EH (cell line): Measurements from ENCODE around the gene CDH13.

Source experiments
- DNase-seq: peaks from one replicate; pipeline ENCODE4 v3.0.0-alpha.2; 2015; ENCODE audit warnings: low read depth

CDH13 gene

DNA sequence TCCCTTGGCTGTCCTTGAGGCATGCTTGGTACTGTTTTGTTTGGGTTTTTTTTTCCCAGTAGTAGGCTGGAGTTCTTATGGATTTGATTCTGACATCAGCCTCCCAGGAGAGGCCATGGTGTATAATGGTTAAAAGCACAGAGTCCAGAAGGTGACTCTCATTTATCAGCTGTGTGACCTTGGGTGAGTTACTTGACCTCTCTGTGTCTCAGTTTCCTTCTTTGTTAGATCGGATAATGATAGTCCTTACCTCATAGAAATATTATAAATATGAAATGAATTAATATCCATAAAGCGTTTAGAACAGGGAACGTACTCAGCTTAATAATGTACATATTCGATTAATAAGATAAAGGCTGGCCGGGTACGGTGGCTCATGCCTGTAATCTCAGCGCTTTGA, 810.3 kb downstream of the CDH13 start:
- no peak for DNase-seq

DNA sequence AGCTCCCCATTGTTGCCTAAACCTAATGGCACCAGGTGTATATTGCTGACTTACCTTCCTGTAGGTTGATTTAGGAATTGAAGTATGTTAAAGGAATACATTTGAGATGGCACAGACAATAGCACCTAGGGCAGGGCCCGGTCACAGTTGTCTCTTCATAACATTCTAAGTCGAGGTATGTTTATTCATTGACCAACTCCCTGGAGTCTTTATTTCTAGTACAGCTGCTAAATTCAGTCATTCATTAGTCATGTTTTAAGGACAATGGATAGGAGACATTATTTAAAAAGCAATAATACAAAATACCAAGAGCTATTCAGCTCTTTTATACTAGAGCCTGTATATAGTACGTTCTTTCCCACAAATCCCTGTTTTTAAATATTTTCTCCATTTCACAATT, 811.6 kb downstream of the CDH13 start:
- no peak for DNase-seq

DNA sequence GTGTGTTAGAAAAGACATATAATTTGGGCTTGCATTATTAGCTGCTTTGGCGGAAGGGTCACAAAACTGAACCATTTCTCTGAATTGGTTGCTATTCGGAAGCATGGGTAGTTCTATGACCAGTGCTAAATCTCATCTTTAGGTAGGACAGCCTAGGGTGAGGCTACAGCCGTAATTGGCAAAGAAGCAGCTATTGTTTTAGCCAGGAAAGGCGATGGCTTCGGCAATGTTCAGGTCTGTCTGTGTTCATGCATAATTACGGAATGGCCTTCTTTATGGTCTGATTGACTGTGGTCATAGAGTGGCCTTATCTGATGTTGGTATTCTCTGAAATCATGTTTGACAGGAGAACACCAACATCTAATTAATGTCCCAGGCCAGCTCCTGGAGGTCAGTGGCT, 812.6 kb downstream of the CDH13 start:
- no peak for DNase-seq

DNA sequence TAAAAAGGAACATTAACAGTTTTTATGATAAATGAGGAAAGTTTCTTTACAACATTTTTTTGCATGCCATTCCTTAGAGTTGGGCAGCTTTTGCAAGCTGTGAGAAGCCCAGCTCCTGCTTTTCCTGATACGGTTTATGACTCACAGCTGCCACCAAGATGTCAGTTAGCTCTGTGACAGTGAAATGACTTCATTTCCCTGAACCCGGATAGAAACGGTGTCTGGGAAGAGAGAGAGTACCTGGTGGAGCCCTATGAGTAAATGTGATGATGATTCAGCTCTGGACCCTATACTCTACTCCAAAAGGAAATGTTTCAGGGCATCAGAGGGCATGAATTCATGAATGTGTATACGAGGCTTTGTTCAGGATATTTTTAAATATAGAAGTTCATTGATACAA, 814.7 kb downstream of the CDH13 start:
- DNase-seq: peak; percentile 60

DNA sequence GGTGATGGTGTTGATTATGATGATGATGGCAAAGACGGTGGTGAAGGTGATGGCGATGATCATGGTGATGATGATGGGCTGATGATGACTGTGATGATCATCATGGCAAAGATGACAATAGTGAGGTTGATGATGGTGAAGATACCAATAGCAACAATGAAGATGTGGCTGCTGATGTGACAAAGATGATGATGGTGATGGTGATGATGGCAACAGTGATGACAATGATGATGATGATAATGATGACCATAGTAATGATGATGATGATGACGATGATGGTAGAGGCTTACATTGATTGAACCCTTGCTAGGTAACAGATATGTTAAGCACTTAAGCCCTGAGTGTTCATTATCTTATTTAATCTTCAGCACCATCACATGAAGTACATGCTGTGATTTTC, 817.2 kb downstream of the CDH13 start:
- DNase-seq: no peak

DNA sequence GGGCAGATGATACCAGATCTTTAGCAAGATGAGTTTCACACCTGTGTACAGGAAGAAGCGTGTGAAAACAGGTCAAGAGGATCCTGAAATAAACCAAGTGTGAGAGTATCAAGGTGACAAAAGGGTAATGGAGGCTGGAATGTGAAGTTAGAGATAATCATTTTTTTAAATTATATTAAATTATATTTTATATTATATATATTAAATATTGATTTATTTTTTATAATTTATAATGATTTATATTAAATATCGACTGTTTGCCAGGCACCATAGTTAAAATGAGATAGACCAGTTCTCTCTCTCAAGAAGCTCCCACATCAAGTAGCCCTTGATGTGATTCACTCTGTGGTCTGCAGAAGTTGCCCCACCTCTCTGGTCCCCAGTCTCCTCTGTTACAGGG, 820.8 kb downstream of the CDH13 start:
- no peak for DNase-seq

DNA sequence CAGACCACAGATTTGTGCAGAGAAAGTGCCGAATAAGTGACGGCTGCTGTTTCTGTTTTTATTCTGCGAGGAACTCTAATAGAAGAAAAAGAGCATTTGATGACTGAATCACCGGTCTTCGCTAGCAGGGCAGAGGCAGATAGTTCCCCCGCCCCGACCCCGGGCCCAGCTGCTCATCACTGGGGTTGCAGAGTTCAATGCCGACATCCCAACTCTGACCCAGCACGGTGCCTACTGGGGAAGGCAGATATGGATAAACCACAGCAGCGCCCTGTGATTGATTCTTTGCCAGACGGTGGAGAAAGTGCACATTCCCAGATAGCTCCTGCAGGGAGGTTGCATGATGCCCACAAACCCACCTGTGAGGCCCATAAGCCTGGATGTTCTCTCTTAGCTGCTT, 823.1 kb downstream of the CDH13 start:
- no peak for DNase-seq

DNA sequence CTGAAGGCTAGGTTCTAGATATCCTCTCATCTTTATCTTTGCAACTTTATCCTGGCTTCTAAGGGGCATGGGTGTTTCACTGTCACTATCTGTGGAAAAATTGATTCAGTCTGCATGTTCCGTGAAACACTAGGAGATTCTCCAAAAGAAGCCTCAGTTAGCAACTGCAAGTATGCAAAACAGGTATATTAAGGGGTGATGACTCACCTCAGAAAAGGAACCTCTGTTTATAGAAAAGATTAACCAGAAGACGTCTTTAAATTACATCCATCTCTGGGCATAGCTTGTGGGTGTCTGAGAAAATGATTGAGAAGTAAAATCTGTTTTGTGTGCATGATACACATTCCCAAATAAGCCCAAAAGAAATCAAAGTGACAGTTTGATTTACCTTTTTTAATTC, 827.2 kb downstream of the CDH13 start:
- DNase-seq: no peak

DNA sequence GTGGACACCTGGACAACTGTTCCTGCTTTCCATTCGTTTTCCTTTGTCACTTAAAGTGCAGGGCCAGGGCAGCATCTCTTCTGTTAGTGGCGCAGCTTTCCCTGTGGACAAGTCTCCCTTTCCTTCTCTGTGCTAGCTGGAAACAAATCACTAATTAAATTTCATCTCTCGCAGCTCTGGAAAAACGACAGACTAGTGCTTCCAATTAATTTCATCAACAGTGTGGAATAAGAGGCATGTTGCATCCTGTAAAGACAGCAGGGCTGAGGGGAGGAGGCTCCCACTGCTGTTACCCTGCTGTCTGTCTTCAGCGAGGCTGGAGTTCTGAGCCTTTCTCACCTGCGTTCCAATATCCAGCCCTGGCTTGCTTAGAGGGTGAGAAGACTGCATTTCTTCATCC, 828.9 kb downstream of the CDH13 start:
- DNase-seq: no peak

DNA sequence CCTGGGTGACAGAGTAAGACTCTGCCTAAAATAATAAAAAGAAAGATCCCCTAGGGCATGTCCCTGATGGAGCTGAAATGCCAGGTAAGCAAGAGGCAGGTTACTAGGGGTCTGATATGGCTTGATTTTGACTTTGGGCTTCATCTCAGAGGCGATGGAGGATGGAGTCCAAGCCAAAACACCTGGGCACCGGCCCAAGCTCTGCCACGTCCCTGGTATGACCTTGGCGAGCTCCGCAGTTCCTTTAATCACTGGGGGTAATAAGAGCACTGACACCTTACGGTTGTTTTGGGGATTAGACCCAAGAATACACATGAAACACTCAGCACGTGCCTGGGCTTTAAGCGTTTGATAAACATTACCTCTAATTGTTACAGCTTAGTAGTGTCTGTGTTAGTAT, 830.2 kb downstream of the CDH13 start:
- DNase-seq: no peak

DNA sequence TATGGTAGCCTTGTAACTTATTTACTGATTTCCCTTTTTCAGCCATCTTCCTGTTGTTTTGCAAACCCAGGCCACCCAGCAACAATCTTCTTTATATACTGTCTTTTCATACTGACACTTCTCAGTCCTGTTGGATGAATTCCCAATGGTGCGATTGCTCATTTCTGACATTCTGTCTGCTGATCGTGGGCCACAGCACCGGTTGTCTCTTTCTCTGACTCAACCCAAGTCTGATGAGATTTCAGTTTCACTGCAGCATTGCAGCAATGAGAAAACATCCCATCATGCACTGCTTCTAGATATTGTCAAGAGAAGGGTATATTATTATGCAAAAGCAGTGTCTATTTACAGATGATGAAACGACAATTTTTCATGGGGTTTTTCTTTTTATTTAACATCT, 831.8 kb downstream of the CDH13 start:
- DNase-seq: peak; percentile 82

DNA sequence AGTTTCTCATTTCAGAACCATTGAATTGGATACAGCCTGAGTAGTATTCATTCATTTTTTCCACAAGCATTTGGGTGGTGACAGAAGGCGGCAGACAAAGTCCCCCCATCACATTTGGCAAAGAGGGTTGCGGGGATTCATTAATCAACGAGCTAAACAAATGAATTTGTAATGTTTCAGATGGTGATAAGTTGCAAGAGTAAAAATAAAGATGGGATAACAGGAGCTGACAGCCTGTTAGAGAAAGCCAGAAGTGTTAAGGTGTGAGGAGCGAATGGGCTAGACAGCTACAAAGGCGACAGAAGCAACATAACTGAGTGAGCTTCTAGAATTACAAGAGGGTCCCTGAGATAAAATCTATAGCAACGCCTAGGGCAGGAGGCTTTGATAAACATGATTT, 838.2 kb downstream of the CDH13 start:
- no peak for DNase-seq

DNA sequence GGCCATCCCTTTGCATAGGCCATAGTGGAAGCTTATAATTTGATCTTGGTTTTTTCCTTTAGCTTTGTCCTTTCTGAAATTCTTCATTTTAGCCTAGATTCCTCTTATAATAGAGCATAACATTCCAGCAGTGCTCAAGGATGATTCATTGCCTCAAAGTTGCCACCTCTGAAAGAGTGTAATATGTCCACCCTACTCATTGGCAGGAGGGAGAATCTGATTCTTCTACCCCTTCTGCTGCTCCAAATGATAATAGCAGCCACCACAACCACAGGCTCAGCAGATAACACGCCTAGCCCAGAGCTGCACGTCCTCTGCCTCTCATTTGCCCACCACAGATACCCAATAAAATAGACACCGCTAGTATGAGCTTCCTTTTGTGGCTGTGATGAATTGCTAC, 843.6 kb downstream of the CDH13 start:
- DNase-seq: peak; percentile 86

DNA sequence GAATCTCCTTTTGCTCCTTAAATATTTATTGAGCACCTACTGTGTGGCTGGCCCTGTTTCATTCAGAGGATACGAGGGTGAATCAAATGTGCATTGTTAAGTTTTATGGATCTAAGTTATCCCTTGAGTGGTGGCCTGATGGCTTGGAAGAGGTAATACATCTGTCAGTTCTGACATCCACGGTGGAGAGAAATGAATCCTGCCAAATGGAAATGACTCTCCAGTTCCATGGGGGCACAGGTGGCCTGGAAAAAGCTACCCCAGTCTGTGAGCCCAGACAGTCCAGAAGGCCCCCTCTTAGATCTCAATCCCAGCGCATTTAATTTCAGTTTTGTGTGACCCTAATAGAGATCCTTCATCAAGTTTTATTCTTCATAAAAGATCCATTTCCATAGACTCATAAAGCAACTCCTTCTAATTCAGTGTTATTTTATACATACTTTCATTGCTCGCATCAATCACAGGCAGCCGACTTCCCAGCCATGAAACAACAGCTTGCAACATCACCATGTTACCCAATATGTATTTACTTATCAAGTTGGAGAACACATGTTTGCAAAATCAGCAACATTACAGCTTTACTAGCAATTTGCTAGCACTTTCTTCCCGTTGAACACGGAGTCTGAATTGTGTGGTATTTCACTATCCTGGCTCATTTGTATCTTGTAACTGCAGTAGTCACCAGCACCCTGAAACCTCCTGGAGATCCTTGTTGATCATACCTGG, 846.2 kb downstream of the CDH13 start:
- peak; percentile 43 for DNase-seq

DNA sequence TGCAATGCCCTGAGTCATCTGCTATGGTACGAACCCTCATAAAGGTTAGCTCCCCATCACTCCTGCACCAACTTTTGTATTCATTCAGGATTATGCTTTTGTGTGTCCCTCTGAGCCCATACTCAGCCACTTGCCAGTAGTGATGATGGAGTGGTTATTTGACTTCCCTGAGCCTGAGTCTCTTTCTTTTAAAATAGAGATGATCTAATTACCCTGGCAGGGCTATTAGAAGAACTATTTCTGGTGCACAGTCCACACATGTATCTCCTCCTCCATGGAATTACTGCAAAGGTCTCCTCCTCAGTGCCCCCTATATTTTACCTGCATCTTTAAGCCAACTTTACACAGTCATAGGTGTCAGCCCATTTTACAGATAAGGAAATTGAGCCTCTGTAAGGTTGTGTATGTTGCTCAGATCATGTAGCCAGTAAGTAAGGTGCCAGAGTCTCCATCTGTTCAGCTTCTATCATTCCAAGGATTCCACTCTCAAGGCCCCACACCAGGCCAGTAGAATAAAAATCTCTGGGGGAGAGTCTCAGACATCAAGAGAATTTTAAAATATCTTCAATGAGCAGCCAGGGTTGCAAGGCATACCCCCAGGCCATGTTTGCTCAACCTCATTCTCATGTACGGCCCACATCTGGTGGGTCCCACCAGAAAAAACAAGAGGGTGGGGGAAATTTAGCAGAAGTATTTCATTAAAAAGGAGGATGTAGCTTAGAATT, 847.3 kb downstream of the CDH13 start:
- DNase-seq: peak; percentile 65

DNA sequence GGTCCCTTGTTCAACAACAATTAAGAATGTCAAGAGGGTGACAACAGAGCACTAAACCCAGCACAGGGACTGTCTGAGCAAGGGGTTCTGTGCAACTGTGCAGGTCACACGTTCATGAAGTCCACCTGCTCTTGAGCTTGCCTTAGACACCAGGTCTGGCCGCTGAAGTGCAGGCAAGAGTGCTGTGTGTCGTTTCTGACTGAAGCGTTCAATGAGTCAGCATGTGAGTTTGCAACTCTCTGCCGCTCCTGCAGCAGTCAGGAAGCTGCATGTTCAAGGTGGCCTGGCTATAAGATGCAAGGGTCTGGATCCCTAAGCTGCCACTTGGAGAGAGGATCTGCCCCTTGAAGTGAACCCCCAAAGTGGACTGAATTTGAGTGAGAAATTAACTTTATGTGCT, 848.3 kb downstream of the CDH13 start:
- peak; percentile 29 for DNase-seq

DNA sequence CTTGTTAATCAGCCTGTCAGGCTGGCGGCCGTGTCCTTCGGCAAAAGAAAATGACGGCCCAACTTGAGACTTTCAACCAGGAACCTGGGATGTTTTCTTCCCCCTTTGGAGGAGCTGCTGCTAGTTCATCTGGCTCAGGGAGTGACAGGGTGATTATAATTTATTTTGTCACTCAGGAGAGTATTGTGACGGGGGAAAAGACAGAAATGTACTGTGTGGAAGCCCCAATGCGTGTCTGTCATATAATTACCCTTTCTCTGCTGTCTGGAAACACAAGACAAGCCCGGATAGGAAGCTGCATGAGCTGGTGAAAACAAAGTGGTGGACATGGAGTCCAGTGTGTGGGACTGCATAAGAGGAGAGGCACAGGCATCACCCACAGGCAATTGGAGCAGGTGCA, 854.8 kb downstream of the CDH13 start:
- no peak for DNase-seq

DNA sequence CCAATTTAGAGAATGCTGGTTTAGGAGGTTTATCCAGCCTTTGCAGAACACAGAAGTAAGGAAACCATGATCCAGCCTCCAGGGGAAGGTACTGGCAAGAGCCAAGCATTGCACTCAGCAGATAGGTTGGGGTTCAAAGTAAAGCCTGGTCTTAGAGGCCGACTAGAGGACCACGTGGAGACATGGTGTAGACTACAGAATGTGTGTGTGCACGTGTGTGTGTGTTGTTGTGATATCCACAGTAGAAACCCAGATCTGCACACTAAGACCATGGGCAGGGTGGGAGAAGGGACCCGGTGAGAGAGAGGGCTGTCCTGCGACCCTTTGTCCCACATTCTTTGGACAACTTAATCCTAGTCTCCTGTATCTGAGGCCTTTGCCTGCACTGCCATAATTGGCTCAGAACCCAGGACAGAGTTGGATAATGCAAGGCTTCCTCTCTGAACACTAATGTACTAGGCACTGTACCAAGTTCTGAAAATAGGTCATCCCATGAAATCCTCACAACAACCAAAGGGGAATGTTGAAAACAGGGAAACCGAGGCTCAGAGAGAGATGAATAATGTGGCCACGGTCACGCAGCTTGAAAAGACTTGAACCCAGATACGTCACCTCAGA, 855.9 kb downstream of the CDH13 start:
- DNase-seq: no peak

DNA sequence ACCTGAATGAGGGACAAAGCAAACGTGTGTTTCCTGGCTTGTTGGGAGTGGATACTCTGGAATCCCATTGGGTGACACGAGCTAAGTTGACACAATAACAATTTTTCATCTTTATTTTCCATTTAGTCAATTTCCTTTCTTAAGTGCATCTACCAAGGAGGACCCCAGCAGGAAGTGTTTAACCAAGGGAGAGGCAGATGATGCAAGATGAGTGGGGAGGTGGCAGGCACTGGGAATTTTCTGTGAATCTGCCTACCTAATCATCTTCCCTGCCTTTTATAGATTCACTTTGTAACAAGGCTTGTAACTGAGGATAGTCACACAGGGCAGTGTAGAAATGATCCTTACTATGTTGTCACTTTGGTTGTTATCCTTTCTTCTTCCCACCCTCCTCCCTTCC, 863.3 kb downstream of the CDH13 start:
- DNase-seq: no peak

DNA sequence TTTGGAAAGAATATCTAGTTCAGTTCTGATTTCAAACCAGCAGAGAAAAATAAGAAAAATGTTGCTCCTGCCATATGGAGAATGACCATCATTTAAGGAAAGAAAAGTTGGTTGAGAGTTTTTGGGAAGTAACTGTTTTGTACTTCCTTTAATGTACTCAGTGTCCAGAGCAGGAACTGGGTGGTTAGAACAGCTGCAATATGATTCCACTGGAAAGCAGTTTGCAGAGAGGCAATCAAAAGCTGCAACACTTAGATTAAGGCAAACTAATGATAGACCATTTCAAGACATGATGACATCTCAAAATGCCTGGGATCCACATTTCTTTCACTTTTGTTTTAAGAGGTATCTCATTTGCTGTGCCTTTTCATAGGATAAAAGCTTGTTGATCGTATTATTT, 867.7 kb downstream of the CDH13 start:
- no peak for DNase-seq

DNA sequence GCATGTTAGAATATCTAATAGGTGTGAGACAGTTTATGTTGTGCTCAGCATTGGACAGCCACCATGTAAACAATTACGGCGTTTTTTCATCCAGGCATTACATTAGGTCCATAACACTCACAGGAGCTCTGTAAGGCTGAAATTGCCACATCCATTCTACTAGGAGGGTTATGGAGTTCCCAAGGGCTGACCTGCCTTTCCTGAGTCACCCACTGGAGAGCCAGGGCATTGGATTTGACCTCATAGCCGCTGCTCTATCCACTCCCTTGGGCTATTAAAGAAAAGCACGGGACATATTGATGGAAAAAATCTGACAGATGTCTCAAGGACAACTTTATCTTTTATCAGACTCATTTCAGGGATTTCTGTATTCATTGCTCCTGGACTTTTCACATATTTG, 874.7 kb downstream of the CDH13 start:
- DNase-seq: peak; percentile 32

DNA sequence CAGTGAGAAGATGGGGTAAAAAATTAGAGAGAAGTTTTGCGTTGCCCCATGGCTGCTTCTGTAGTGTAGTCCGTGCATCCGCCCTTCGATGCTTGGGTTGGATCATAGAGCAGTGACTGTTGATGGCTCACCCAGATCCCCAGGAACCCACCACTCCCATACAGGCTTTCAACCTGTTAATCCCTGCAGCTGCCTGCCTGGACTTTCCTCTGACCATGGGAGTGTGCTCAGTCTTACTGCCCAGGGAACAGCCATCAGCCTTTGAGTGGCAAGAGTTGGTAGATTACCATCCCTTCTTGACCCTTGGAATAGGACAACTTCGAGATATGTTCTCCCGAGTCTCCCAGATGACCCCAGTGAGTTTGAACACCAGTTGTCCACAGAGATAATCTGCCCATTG, 881.5 kb downstream of the CDH13 start:
- DNase-seq: no peak

DNA sequence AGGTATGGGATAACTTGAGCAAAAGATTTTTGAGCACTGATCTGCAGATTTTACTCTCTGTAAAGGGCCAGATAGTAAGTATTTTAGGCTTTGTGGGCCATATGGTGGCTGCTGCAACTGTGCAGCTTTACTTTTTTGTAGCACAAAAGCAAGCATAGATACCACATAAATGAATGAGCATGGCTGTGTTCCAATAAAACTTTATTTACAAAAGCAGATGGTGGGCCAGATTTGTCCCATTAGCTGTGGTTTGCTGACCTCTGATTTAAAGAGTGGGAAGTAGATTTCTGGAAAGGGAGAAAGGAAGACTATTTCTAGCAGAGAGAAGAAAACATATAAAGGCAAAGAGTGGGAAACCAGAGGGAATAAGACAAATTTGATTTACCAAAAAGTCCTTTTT, 882.5 kb downstream of the CDH13 start:
- peak; percentile 27 for DNase-seq

DNA sequence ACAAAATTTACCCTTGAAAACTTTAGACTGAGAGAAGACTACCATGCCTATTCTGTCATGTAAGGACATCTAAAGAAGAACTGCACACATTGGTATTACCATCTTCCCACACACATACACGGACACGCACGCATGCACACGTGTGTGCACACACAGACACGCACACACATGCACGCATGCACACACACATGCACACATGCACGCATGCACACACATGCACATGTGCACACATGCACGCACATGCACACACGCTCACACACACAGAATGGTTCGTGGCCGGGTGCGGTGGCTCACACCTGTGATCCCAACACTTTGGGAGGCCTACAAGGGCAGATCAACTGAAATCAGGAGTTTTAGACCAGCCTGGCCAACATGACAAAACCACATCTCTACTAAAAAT, 884.1 kb downstream of the CDH13 start:
- no peak for DNase-seq
